ENCODE data around the gene LRRC37A3.
"Not testable (repeated sequence)": the region's sequence is repeated elsewhere in the genome, so short reads cannot be mapped to it uniquely, and the experiment has no call there.

The LRRC37A3 gene

GRCh38 chr17:64926430-64926829, 7.2 kb upstream of the LRRC37A3 start:
- not testable (repeated sequence) for DNase-seq (ENCODE audit: low read depth in 2 of 2)

- not testable (repeated sequence) for DNase-seq (ENCODE audit: low read depth in 2 of 2)
These were observed 6.0 kb upstream of the LRRC37A3 start for GRCh38 chr17:64925244-64925643.

DNA sequence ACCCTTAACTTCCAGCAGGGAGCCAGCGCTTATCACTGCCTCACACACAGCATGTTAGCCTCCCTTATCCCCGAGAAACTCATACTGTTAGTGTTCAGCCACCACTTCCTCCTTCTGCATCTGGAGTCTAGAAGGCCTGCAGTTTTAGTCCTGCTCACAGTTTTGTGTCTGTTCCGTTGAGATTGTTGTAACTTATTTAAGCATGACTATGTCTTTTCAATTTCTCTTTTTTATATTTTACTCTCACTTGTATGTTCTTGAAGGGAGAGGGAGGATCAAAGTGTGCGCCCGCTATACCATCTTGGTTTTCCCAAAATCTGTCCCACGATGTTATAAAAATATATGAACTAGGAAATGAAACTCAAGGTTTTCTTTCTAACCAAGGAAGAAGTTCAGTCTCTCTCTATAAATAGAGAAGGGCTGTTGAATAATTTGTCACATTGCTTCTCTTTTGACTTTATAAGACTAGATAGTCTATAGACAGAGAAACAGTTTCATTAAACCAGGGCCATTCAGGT, 3.8 kb upstream of the LRRC37A3 start:
- not testable (repeated sequence) for DNase-seq (ENCODE audit: low read depth in 2 of 2)

DNA sequence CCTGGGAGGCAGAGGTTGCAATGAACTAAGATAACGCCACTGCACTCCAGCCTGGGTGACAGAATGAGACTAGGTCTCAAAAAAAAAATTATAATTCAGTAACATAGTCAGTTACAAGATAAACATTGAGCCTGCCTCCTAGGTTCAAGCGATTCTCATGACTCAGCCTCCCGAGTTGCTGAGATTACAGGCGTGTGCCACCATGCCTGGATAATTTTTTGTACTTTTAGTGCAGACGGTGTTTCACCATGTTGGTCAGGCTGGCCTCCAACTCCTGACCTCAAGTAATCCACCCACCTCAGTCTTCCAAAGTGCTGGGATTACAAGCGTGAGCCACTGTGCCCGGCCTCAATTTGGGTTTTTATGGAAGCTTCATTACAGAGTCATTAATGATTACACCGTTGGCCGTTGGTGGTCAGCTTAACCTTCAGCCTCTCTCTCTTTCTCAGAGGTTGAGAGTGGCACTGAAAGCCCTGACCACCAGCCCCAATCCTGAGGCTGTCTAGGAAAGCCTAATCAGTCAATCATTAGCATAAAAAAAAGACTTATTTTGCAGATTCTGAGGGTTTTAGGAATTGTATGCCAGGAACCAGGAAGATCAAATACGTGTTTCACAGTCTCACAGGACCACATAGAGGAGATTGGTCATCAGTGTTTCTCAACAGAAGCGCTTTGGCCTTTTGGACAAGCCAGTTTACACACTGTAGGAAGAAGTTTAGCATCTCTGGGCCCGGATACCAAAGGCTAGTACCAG, 1.3 kb upstream of the LRRC37A3 start:
- DNase-seq (ENCODE audit: low read depth in 2 of 2) = no peak

- no peak for DNase-seq (ENCODE audit: low read depth in 2 of 2)
These were observed 744 bp upstream of the LRRC37A3 start for GRCh38 chr17:64920026-64920418.

DNA sequence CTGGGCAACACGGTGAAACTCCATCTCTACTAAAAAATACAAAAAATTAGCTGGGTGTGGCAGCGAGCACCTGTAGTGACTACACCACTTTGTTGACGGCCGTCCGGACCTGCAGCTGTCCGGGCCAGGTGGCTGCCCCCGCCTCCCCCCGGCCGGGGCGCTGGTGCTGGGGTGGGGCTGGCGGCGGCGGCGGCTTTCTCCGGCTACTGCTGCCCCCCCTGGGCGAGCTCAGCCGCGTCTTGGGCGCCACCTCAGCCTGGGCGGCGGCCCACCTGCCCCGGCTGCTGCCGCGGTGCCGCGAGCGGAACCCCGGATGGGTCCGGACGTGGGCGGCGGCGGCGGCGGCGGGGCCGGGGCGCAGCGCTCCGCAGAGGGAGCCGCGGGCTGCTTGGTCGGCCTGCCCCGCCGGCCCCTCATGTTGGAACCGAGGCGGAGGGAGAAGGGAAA, 413 bp downstream of the LRRC37A3 start:
- DNase-seq (ENCODE audit: low read depth in 2 of 2) = peak; percentile 17 to 30

DNA sequence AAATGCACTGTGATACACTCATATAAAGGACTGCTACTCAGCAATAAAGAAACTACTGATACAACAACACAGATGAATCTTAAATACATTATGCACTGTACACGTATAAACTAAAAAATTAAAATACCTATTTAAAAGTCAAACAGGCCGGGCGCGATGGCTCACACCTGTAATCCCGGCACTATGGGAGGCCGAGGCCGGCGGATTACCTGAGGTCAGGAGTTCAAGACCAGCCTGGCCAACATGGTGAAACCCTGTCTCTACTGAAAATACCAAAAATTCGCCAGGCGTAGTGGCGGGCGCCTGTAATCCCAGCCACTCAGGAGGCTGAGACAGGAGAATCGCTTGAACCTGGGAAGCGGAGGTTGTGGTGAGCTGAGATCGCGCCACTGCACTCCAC, 1.7 kb downstream of the LRRC37A3 start:
- not testable (repeated sequence) for DNase-seq (ENCODE audit: low read depth in 2 of 2)

DNA sequence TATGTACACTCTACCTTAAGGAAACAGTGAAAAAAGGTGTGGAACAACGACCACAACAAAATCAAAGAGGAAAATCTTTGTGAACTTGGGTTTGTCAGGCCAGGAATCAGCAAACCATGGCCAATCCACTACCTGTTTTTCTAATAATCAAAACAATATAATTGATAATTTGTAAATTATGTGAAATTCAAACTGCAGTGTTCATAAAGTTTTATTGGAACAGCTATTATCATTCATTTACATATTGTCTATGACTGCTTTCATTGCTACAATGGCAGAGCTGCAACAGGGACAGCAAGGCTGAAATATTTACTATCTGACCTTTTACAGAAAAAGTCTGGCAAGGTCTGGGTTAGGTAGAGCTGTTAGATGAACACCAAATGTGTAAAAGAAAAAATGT, 4.0 kb downstream of the LRRC37A3 start:
- not testable (repeated sequence) for DNase-seq (ENCODE audit: low read depth in 2 of 2)

DNA sequence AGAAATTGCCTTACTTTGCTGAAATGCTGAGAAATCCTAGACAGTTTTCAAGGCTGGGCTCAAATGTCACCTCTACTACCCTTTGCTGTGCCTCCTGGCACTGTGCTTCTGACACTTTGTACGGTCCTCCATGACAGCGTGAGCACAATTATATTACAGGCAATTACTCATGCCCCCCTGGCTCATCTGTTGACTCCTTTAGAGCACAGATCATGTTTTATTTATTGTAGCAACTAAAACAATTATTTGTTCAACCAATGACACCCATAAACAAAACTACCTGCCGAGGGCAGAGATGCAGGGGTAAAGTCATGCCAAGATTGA, 9.1 kb downstream of the LRRC37A3 start:
- not testable (repeated sequence) for DNase-seq (ENCODE audit: low read depth in 2 of 2)

GRCh38 chr17:64909511-64910190, 9.6 kb downstream of the LRRC37A3 start:
- not testable (repeated sequence) for DNase-seq (ENCODE audit: low read depth in 2 of 2)

DNA sequence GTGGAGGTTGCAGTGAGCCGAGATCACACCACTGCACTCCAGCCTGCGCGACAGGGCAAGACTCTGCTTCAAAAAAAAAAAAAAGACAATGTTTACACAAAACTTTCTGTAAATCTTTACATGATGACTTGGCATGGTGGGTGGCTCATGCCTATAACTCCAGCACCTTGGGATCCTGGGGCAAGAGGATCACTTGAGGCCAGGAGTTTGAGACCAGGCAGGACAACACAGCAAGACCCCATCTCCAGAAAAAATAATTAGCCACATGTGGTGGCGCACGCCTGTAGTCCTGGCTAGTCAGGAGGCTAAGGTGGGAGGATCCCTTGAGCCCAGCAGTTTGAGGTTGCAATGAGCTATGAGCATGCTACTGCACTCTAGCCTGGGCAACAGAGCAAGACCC, 15.2 kb downstream of the LRRC37A3 start:
- not testable (repeated sequence) for DNase-seq (ENCODE audit: low read depth in 2 of 2)

GRCh38 chr17:64897136-64897535, 22.1 kb downstream of the LRRC37A3 start:
- DNase-seq (ENCODE audit: low read depth in 2 of 2) = not testable (repeated sequence)

GRCh38 chr17:64874210-64874609, 45.1 kb downstream of the LRRC37A3 start:
- DNase-seq (ENCODE audit: low read depth in 2 of 2) = not testable (repeated sequence)

GRCh38 chr17:64847504-64848466, 71.5 kb downstream of the LRRC37A3 start:
- peak; percentile 44 to 76 for DNase-seq (ENCODE audit: low read depth in 2 of 2)

GRCh38 chr17:64846892-64847291, 72.4 kb downstream of the LRRC37A3 start:
- DNase-seq (ENCODE audit: low read depth in 2 of 2) = not testable (repeated sequence)

DNA sequence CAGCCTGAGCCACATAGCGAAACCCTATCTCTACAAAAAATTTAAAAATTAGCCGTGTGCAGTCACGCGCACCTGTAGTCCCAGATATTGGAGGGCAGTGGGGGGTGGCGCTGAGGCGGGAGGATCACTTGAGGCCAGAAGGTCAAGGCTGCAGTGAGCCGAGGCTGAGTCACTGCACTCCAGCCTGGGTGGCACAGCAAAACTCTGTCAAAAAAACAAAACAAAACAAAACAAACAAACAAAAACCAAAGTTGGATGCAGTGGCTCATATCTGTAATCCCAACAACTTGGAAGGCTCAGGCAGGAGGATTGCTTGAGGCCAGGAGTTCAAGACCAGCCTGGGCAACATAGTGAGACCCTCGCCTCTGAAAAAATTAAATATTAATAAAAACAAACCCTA, 75.4 kb downstream of the LRRC37A3 start:
- DNase-seq (ENCODE audit: low read depth in 2 of 2) = not testable (repeated sequence)

DNA sequence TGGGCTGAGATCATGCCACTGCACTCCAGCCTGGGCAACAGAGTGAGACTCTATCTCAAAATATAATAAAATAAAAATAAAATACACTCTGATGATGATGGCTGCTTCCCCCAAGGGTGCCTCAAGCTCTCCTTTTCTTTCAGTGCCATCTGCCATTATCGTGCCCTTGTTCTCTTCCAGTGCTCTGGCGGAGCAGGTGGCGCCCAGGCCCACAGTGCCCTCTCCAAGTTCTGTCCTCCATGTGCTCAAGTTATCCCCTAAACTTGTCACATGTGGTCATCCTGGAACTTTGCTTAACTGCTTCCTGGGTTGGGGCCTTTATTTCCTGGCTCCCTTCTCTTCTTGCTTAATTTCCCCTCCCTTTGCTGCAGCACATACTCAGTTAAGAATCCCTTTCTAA, 76.4 kb downstream of the LRRC37A3 start:
- not testable (repeated sequence) for DNase-seq (ENCODE audit: low read depth in 2 of 2)

- DNase-seq (ENCODE audit: low read depth in 2 of 2) = not testable (repeated sequence)
These were observed 78.3 kb downstream of the LRRC37A3 start for GRCh38 chr17:64840960-64841359.

- not testable (repeated sequence) for DNase-seq (ENCODE audit: low read depth in 2 of 2)
These were observed 80.8 kb downstream of the LRRC37A3 start for GRCh38 chr17:64838513-64838912.

DNA sequence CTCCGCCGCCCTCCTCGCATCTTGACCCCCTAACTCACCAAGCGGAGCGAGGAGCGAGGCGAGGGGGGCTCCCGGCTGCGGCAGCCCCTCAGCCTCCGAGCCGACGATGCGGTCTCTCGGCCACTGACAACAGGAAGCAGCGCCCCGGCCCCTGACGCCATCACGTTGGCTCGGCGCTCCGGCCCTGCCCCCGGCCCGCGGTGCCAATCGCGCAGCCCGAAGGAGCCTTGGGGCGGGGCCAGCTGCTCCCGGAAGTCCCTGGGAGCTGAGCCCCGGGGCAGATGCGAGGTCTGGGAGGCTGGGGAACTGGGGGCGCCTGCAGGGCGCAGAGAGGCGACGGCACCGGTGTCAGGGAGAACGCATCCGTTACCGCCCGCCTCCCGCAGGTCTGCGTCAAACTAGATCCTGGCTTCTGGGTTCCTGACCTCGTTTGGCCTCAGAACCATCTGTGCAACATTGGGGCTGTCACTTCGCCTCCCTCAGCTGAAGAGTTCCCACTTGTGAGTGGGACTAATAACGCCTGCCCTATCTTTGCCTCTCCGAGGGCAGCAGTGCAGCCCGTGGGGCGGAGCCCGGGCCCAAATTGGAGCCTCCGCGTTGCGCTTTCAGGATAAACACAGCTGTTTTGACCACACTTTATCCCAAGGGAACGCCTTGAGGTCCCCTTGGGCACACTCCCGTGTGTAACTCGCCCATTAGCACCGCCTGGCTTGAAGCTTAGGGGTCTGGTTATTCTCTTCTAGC, 82.1 kb downstream of the LRRC37A3 start:
- peak; percentile 74 to 79 for DNase-seq (ENCODE audit: low read depth in 2 of 2)

GRCh38 chr17:64836623-64837017, 82.7 kb downstream of the LRRC37A3 start:
- peak in 1 of 2 experiments; percentile 27 for DNase-seq (ENCODE audit: low read depth in 2 of 2)

Data from stimulated activated CD4-positive, alpha-beta T cell treated with anti-CD3 and anti-CD28 coated beads, Interleukin-12 subunit alpha, Interleukin-12 subunit beta, amount 100 ng/mL, for 24 hours (primary cell).